HG03354 (cell line): ENCODE measurements around the gene PRLR.
A peak's percentile ranks its signal among the peaks of the same experiment; 100 is the strongest.
"Not testable (repeated sequence)": the region's sequence is repeated elsewhere in the genome, so short reads cannot be mapped to it uniquely, and the experiment has no call there.

Experiments
- ATAC-seq: cut with Tn5 transposase; IDR thresholded peaks from one replicate; pipeline ENCODE4 v1.9.1; 2021; ENCODE audit warnings: mild to moderate bottlenecking; ENCODE audit not compliant: unreplicated experiment, poor library complexity, severe bottlenecking

Gene PRLR

GRCh38 chr5:35201291-35201690, 29.0 kb downstream of the PRLR start:
- no peak for ATAC-seq

- no peak for ATAC-seq
Observed at GRCh38 chr5:35199886-35200285, 30.4 kb downstream of the PRLR start.

- ATAC-seq: no peak
Observed at GRCh38 chr5:35198686-35199085, 31.6 kb downstream of the PRLR start.

GRCh38 chr5:35198075-35198474, 32.2 kb downstream of the PRLR start:
- no peak for ATAC-seq

- no peak for ATAC-seq
Observed at GRCh38 chr5:35197351-35197750, 32.9 kb downstream of the PRLR start.

- no peak for ATAC-seq
Observed at GRCh38 chr5:35195472-35195852, 34.8 kb downstream of the PRLR start.

GRCh38 chr5:35194635-35195471, 35.4 kb downstream of the PRLR start:
- ATAC-seq: peak; percentile 98

- no peak for ATAC-seq
Observed at GRCh38 chr5:35192506-35192905, 37.8 kb downstream of the PRLR start.

GRCh38 chr5:35189801-35190200, 40.5 kb downstream of the PRLR start:
- not testable (repeated sequence) for ATAC-seq

- ATAC-seq: no peak
Observed at GRCh38 chr5:35188031-35188457, 42.2 kb downstream of the PRLR start.

- ATAC-seq: not testable (repeated sequence)
Observed at GRCh38 chr5:35187621-35188020, 42.7 kb downstream of the PRLR start.

- ATAC-seq: no peak
Observed at GRCh38 chr5:35186749-35187148, 43.5 kb downstream of the PRLR start.

GRCh38 chr5:35185518-35185917, 44.8 kb downstream of the PRLR start:
- ATAC-seq: no peak

- ATAC-seq: peak; percentile 13
Observed at GRCh38 chr5:35183556-35183955, 46.7 kb downstream of the PRLR start.

- ATAC-seq: peak; percentile 87
Observed at GRCh38 chr5:35182910-35183535, 47.3 kb downstream of the PRLR start.

- no peak for ATAC-seq
Observed at GRCh38 chr5:35182486-35182885, 47.8 kb downstream of the PRLR start.

- no peak for ATAC-seq
Observed at GRCh38 chr5:35180046-35180445, 50.2 kb downstream of the PRLR start.

- no peak for ATAC-seq
Observed at GRCh38 chr5:35177783-35178182, 52.5 kb downstream of the PRLR start.

- no peak for ATAC-seq
Observed at GRCh38 chr5:35172533-35172932, 57.8 kb downstream of the PRLR start.

GRCh38 chr5:35171991-35172390, 58.3 kb downstream of the PRLR start:
- ATAC-seq: no peak

- no peak for ATAC-seq
Observed at GRCh38 chr5:35171078-35171477, 59.2 kb downstream of the PRLR start.
